Activated naive CD8-positive, alpha-beta T cell treated with anti-CD3 and anti-CD28 coated beads, Interleukin-2, amount 50 U/mL, for 24 hours (primary cell): ENCODE results near the gene WWOX.
A peak's percentile ranks its signal among the peaks of the same experiment; 100 is the strongest.

ENCODE experiments used
- ATAC-seq: fragments of 150-1000 bp; cut with Tn5 transposase; one replicate; pipeline ENCODE4 v1.10.0; 2021
- DNase-seq: peaks from one replicate; pipeline ENCODE4 v3.0.0; 2021
- H3K27ac Mint-ChIP-seq: one replicate; pipeline ENCODE4 v1.8.0; 2021; ENCODE audit warnings: mild to moderate bottlenecking, mixed read lengths
- H3K27me3 Mint-ChIP-seq: one replicate; pipeline ENCODE4 v1.8.0; 2021; ENCODE audit warnings: mixed read lengths
- H3K36me3 Mint-ChIP-seq: one replicate; pipeline ENCODE4 v1.8.0; 2021; ENCODE audit warnings: low read depth, mixed read lengths
- H3K4me1 Mint-ChIP-seq: one replicate; pipeline ENCODE4 v1.8.0; 2021; ENCODE audit warnings: mixed read lengths
- H3K4me3 Mint-ChIP-seq: one replicate; pipeline ENCODE4 v1.8.0; 2021; ENCODE audit warnings: mild to moderate bottlenecking, moderate library complexity, mixed read lengths
- H3K9me3 Mint-ChIP-seq: one replicate; pipeline ENCODE4 v1.8.0; 2021; ENCODE audit warnings: mixed read lengths

The WWOX gene

GRCh38 chr16:78829280-78829679 is 729.8 kb downstream of the WWOX start:
- no peak for ATAC-seq
- H3K27ac Mint-ChIP-seq = no peak overlapping the region
- no peaks in the 10 kb centered on the region for H3K9me3 Mint-ChIP-seq
- no peak for DNase-seq
- no peaks in the 10 kb centered on the region for H3K27me3 Mint-ChIP-seq
- H3K4me3 Mint-ChIP-seq = no peak overlapping the region
- H3K4me1 Mint-ChIP-seq = no peaks in the 10 kb centered on the region
- H3K36me3 Mint-ChIP-seq = no peaks in the 10 kb centered on the region

DNA sequence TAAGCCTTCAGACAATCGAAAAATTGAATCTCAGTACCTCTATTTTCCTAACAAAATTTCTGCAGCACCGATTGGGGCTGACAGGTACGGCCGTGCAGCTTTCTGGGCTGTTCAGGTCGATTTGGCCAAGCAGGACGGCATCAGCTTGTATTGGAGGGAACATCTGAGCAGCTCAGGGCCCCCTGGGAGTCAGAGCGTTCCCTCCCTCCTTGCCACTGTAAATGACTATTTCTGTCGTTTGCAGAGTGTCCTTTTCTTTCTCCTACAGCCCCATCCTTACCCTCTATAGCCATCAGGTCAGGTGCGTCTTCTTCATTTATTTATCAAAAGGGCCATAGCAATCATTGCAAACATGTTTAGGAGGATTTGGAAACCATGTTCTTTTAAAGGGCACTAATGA is 731.1 kb downstream of the WWOX start:
- Mint-ChIP-seq H3K36me3 (no peaks in the 10 kb centered on the region), H3K27ac (no peak overlapping the region)
- no peak for ATAC-seq

DNA sequence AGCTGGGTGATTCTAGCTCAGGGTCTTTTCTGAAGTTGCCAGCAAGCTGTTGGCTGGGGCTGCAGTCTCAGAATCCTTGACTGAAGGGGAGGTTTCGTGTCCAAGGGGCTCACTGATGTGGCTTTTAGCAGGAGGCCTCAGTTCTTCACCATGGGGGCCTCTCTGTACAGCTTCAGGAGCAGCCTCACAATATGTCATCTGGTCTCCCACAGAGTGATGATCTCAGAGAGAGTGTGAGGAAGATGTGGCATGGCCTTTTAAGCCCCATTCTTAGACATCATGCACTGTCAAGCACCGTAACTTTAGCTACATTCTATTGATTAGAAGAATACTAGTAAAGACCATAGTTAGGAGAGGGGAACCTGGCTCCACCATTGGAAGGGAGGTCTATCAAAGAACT is 732.6 kb downstream of the WWOX start:
- Mint-ChIP-seq H3K27ac (no peak overlapping the region), H3K9me3 (no peaks in the 10 kb centered on the region), H3K4me1 (peaks cover 5% of the 10 kb centered on the region), H3K27me3 (no peaks in the 10 kb centered on the region), H3K36me3 (no peaks in the 10 kb centered on the region), H3K4me3 (no peak overlapping the region)
- ATAC-seq (no peak), DNase-seq (no peak)

More for the DNA sequence above, 731.1 kb downstream of the WWOX start:
- Mint-ChIP-seq H3K4me1 (no peaks in the 10 kb centered on the region), H3K9me3 (no peaks in the 10 kb centered on the region), H3K27me3 (no peaks in the 10 kb centered on the region), H3K4me3 (no peak overlapping the region)
- no peak for DNase-seq

DNA sequence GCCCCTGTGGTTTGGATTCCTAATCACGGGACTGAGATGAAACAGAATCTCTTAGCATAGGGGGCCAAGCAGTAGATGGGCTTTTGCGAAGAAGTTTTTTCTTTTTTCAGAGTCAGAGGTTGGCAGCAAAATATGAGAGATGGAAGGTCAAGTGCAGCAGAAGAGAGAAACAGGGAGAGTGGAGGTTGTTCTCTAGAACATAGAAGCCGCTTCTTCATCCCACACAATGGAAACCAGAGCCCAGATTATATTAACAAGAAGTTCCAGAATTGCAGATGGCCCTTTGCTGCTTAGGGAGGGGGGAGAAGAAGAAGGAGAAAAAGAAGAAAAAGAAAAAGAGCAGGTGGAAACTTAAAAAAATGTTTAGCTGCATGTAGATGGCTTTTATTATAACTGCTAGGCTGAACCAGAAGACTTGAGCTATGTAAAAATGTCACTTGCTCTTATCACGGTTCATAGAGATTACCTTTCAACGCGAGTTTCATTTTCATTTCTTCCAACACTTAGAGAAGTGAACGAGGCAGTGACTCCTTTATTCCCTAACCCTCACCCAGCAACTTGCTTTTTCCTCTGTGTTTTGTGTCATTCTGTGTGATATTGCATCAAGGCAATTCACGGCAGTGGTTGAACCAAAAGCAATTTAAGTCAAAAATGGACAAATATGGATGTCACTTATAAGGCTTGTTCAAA is 737.5 kb downstream of the WWOX start:
- Mint-ChIP-seq H3K4me3 (no peak overlapping the region), H3K27ac (no peak overlapping the region), H3K9me3 (no peaks in the 10 kb centered on the region), H3K27me3 (no peaks in the 10 kb centered on the region), H3K36me3 (no peaks in the 10 kb centered on the region), H3K4me1 (peaks cover 5% of the 10 kb centered on the region)
- ATAC-seq (peak; percentile 61), DNase-seq (no peak)

DNA sequence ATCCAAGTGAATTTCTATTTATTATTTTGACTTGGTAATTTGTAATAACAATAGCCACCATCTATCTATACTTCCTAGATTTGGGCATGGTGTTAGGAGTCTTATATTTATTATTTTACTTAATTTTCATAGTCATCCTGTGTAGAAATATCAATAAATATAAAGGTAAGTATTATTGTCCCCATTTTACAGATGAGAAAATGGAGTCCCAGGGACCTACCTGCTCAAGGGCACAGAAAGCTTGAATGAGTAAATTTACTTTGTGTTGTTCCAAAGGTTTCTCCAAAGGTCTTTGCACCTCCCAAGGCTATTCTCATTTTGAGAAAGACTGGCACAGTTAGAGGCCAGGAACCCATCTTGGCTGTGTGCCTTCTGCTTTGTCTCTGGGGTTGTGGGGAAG is 738.3 kb downstream of the WWOX start:
- no peak for ATAC-seq
- Mint-ChIP-seq H3K27ac (no peak overlapping the region), H3K9me3 (no peaks in the 10 kb centered on the region), H3K27me3 (no peaks in the 10 kb centered on the region), H3K36me3 (no peaks in the 10 kb centered on the region), H3K4me3 (no peak overlapping the region), H3K4me1 (peaks cover 5% of the 10 kb centered on the region)
- DNase-seq = no peak

GRCh38 chr16:78838276-78838675 is 738.8 kb downstream of the WWOX start:
- DNase-seq (no peak), ATAC-seq (no peak)
- no peaks in the 10 kb centered on the region for H3K36me3 Mint-ChIP-seq
- H3K27me3 Mint-ChIP-seq = no peaks in the 10 kb centered on the region
- peaks cover 5% of the 10 kb centered on the region for H3K4me1 Mint-ChIP-seq
- no peak overlapping the region for H3K4me3 Mint-ChIP-seq
- H3K27ac Mint-ChIP-seq = no peak overlapping the region
- no peaks in the 10 kb centered on the region for H3K9me3 Mint-ChIP-seq

GRCh38 chr16:78842950-78843349 is 743.5 kb downstream of the WWOX start:
- Mint-ChIP-seq H3K4me3 (no peak overlapping the region), H3K9me3 (no peaks in the 10 kb centered on the region), H3K36me3 (no peaks in the 10 kb centered on the region), H3K27me3 (no peaks in the 10 kb centered on the region), H3K27ac (no peak overlapping the region), H3K4me1 (no peaks in the 10 kb centered on the region)
- no peak for DNase-seq
- ATAC-seq = no peak

DNA sequence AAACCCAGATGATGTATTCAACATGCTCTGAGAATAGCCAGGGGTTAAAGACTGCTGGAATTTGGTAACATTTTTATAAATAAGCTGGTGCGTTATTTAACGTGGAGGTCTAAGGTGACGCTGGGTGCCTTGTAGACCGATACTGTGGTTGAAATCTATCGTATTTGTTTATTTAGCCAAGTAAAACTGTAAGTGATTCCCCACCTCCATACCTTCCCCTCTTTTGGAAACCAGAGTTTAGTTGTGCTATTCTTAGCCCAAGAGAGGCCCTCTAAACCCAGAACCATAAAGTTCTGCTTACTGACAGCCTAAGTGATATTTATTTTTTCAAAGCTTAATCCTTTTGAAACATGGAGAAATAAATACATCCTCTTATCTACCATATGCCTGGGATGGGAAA is 744.5 kb downstream of the WWOX start:
- Mint-ChIP-seq H3K4me3 (no peak overlapping the region), H3K27ac (no peak overlapping the region), H3K9me3 (no peaks in the 10 kb centered on the region), H3K4me1 (no peaks in the 10 kb centered on the region), H3K27me3 (no peaks in the 10 kb centered on the region), H3K36me3 (no peaks in the 10 kb centered on the region)
- no peak for ATAC-seq
- DNase-seq = no peak

DNA sequence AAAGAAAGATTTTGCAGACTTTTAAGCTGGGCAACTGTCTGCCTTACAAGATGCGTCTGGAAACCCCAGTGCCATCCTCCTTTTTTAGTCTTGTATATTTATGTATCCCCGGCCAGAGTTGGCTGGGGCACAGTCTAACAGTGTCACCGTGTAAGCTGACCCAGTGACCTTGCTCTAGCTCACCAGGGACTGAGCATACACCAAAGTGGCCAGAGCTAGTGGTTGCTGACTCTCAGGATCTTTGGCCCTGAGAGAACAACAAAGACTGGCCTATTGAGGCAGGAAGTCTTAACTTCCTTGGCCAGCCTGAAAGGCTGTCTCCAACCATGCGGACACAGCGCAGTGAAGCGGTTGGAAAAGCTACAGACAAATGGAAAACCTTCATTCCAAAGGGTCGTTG is 745.2 kb downstream of the WWOX start:
- Mint-ChIP-seq H3K36me3 (no peaks in the 10 kb centered on the region), H3K4me3 (no peak overlapping the region), H3K27me3 (no peaks in the 10 kb centered on the region), H3K9me3 (no peaks in the 10 kb centered on the region), H3K27ac (no peak overlapping the region), H3K4me1 (no peaks in the 10 kb centered on the region)
- ATAC-seq = no peak
- no peak for DNase-seq

DNA sequence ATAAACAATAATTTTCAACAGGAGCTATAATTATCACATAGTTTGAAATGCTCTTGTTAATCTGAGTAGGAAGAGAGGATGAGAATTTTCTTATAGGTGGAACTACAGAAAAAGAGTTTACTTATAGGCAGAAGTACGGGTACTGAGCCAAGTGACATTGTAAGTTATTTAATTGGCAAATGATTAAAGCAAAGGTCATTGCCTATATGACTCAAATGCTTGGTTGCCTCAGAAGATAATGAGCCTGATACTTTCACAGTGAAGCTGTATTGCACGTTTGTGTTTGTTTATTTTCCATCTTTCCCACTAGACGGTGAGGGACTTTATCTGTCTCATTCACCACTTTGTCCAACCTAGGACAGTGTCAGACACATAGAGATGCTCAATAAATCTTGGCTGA is 751.8 kb downstream of the WWOX start:
- DNase-seq = no peak
- Mint-ChIP-seq H3K4me3 (no peak overlapping the region), H3K27me3 (no peaks in the 10 kb centered on the region), H3K9me3 (no peaks in the 10 kb centered on the region), H3K27ac (no peak overlapping the region), H3K4me1 (no peaks in the 10 kb centered on the region), H3K36me3 (no peaks in the 10 kb centered on the region)
- ATAC-seq = no peak

- ATAC-seq (no peak), DNase-seq (no peak)
- H3K4me1 Mint-ChIP-seq = no peaks in the 10 kb centered on the region
- no peak overlapping the region for H3K27ac Mint-ChIP-seq
- H3K36me3 Mint-ChIP-seq = no peaks in the 10 kb centered on the region
- H3K27me3 Mint-ChIP-seq = no peaks in the 10 kb centered on the region
- H3K9me3 Mint-ChIP-seq = no peaks in the 10 kb centered on the region
- H3K4me3 Mint-ChIP-seq = no peak overlapping the region
These were observed 752.7 kb downstream of the WWOX start for GRCh38 chr16:78852081-78852635.

DNA sequence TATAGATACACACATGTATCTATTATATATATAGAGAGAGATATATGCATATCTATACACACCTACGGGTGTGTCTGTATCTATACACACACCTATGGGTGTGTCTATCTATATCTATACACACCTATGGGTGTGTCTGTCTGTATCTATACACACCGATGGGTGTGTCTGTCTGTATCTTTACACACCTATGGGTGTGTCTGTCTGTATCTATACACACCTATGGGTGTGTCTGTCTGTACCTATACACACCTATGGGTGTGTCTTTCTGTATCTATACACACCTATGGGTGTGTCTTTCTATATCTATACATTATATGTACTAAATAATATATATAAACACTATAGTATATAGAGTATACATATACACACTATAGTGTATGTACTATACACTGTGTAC is 762.6 kb downstream of the WWOX start:
- Mint-ChIP-seq H3K36me3 (no peaks in the 10 kb centered on the region), H3K4me3 (no peak overlapping the region), H3K27me3 (no peaks in the 10 kb centered on the region), H3K4me1 (no peaks in the 10 kb centered on the region), H3K9me3 (no peaks in the 10 kb centered on the region), H3K27ac (no peak overlapping the region)
- DNase-seq (no peak), ATAC-seq (no peak)

- H3K36me3 Mint-ChIP-seq = no peaks in the 10 kb centered on the region
- H3K4me3 Mint-ChIP-seq = no peak overlapping the region
- ATAC-seq (no peak), DNase-seq (no peak)
- no peaks in the 10 kb centered on the region for H3K9me3 Mint-ChIP-seq
- H3K27ac Mint-ChIP-seq = no peak overlapping the region
- H3K4me1 Mint-ChIP-seq = no peaks in the 10 kb centered on the region
- no peaks in the 10 kb centered on the region for H3K27me3 Mint-ChIP-seq
These were observed 767.1 kb downstream of the WWOX start for GRCh38 chr16:78866521-78866920.

DNA sequence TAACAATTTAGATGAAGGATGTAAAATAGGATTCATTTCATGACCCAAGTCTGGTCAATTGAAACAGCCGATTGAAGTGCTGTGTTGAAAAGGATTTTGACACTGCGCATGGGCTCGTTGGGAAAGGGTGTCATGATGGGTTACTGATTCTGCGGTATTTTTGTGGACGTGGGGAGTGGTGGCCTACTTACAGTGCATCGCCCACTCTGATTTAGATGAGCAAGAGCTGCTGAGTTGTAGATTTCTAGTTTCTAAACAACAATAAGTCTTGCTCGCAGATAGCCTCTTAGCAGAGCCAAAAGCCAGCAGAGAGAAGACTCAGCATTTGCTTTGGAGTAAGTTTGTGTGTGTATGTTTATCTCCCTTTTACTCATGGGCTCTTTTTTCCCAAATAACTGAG is 770.0 kb downstream of the WWOX start:
- Mint-ChIP-seq H3K27me3 (no peaks in the 10 kb centered on the region), H3K4me1 (no peaks in the 10 kb centered on the region), H3K9me3 (no peaks in the 10 kb centered on the region), H3K36me3 (no peaks in the 10 kb centered on the region), H3K27ac (no peak overlapping the region), H3K4me3 (no peak overlapping the region)
- ATAC-seq = no peak
- DNase-seq = no peak

- no peak overlapping the region for H3K27ac Mint-ChIP-seq
- ATAC-seq = no peak
- H3K36me3 Mint-ChIP-seq = no peaks in the 10 kb centered on the region
- no peak for DNase-seq
- H3K4me3 Mint-ChIP-seq = no peak overlapping the region
- H3K4me1 Mint-ChIP-seq = no peaks in the 10 kb centered on the region
- no peaks in the 10 kb centered on the region for H3K27me3 Mint-ChIP-seq
- H3K9me3 Mint-ChIP-seq = no peaks in the 10 kb centered on the region
These were observed 771.8 kb downstream of the WWOX start for GRCh38 chr16:78871241-78871640.

DNA sequence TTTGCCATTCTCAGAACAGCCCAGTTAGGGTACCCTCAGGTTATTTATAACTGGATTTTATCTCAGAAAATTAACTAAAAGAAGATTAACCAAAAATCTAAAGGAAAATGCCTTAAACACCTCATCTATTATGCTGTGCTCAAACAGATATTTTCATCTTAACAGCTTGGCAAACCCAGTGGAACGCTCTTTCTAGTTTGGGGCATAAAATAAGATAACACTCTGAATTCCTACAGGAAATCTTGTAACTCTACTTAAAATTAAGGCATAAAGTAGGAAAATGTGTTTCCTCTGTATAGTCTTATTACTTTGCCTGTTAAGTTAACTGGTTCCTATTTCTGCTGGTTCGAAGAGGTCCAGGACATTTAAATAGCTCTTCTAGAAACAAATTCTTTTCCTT is 777.2 kb downstream of the WWOX start:
- no peak overlapping the region for H3K27ac Mint-ChIP-seq
- no peaks in the 10 kb centered on the region for H3K4me1 Mint-ChIP-seq
- DNase-seq (no peak), ATAC-seq (no peak)
- H3K36me3 Mint-ChIP-seq = no peaks in the 10 kb centered on the region
- no peak overlapping the region for H3K4me3 Mint-ChIP-seq
- H3K9me3 Mint-ChIP-seq = no peaks in the 10 kb centered on the region
- no peaks in the 10 kb centered on the region for H3K27me3 Mint-ChIP-seq
